ENCODE data around the gene EPSTI1.
A peak's percentile ranks its signal among the peaks of the same experiment; 100 is the strongest.

DNA sequence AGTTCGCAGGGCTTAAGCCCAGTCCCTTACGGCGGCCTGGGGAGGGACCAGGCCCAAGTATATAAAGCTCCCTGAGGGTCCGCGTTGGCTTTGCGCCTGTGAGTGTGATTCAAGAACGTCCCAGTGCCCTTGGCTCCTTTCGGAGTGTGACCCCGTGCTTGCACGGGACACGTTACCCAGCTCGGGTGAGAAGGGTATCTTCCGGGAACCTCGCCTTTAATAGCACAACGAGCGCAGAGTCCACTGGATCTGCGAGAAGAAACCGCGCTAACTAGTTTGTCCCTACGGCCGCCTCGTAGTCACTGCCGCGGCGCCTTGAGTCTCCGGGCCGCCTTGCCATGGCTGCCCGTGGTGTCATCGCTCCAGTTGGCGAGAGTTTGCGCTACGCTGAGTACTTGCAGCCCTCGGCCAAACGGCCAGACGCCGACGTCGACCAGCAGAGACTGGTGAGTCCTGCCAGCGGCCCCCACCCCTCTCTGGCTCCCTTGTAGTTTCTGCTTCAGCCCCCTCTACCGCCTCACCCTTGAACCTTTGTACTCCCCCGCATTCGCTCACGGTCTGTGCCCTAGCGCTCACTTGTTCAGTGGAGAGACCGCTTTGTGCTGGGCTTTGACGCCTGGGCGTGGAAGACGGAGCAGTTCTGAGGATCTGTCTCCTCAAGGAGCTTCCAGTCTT is 31.4 kb upstream of the EPSTI1 start, which contains the start of gene DNAJC15:
- TF ChIP-seq, protein P1, sequence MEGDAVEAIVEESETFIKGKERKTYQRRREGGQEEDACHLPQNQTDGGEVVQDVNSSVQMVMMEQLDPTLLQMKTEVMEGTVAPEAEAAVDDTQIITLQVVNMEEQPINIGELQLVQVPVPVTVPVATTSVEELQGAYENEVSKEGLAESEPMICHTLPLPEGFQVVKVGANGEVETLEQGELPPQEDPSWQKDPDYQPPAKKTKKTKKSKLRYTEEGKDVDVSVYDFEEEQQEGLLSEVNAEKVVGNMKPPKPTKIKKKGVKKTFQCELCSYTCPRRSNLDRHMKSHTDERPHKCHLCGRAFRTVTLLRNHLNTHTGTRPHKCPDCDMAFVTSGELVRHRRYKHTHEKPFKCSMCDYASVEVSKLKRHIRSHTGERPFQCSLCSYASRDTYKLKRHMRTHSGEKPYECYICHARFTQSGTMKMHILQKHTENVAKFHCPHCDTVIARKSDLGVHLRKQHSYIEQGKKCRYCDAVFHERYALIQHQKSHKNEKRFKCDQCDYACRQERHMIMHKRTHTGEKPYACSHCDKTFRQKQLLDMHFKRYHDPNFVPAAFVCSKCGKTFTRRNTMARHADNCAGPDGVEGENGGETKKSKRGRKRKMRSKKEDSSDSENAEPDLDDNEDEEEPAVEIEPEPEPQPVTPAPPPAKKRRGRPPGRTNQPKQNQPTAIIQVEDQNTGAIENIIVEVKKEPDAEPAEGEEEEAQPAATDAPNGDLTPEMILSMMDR (IDR thresholded peaks at IDR 0.05): peak in 1 of 6 experiments; percentile 5
- TF ChIP-seq POLR2A (IDR thresholded peaks at IDR 0.05): peak in 1 of 2 donors; percentile 69
